Glomerular visceral epithelial cell (primary cell): ENCODE data around the gene SLC25A33.
"Not testable (repeated sequence)": the region's sequence is repeated elsewhere in the genome, so short reads cannot be mapped to it uniquely, and the experiment has no call there.

Experiments
- DNase-seq: peaks from one replicate; pipeline ENCODE4 v3.0.0-alpha.2; 2016; ENCODE audit errors: extremely low spot score

The SLC25A33 gene

DNA sequence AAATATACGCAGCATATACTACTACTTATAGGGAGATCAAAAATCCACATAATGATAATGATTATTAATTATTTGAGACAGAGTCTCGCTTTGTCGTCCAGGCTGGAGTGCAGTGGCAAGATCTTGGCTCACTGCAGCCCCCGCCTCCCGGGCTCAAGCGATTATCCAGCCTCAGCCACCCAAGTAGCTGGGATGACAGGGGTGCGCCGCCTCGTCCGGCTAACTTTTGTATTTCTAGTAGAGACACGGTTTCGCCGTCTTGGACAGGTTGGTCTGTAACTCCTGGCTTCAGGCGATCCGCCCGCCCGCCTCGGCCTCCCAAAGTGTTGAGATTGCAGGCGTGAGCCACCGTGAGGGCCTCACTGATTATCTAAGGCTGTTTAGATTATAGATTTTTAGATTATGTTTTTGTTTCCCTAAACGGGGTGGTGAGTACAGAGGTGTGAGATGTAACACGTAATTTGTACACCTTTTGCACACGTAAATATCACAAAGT lies 548 bp upstream of the SLC25A33 start:
- DNase-seq = no peak

GRCh38 chr1:9539829-9540550 lies 725 bp downstream of the SLC25A33 start:
- peak; percentile 65 for DNase-seq

DNA sequence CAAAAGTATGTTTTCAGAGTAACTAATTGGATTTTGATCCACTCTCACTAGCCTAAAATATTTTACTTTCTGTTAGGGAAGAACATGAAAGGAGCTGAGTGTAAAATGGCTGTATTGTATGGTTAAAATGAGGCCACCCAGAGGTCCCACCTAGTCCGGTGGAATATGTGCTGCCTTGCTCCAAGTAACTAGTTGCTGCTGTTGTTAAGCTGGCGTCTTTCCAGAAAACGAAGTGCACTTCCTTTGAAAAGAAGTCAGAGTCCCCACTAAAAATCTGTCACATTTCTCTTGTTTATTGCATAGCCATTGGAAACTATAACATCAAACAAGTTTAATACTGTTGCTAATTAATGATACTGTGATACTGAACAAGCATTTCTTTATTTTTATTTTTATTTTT lies 3.2 kb downstream of the SLC25A33 start:
- peak; percentile 37 for DNase-seq

GRCh38 chr1:9544926-9545325 lies 5.7 kb downstream of the SLC25A33 start:
- no peak for DNase-seq

DNA sequence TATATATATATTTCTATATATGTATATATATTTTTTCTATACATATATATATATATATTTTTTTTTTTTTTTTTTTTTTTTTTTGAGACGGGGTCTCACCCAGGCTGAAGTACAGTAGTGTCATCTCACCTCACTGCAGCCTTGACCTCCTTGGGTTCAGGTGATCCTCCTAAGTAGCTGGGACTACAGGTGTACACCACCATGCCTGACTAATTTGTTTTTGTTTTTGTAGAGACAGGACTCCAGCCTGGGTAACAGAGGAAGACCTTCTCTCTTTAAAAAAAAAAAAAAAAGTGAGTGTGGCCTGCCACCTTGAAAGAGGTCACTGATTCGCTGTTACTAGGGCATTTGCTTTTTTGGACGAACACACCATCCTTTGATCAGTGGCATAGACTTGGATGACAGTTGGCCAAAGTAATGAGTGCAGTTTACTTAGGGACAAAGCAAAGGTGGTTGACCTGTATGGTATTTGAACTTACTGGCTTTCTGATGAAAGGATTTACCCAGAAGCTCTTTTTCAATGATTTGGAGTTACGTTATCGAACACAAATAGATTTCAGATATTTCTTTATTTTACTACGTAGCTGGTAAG lies 10.8 kb downstream of the SLC25A33 start:
- DNase-seq = no peak

- no peak for DNase-seq
Measured at GRCh38 chr1:9551984-9552383, 12.7 kb downstream of the SLC25A33 start.

DNA sequence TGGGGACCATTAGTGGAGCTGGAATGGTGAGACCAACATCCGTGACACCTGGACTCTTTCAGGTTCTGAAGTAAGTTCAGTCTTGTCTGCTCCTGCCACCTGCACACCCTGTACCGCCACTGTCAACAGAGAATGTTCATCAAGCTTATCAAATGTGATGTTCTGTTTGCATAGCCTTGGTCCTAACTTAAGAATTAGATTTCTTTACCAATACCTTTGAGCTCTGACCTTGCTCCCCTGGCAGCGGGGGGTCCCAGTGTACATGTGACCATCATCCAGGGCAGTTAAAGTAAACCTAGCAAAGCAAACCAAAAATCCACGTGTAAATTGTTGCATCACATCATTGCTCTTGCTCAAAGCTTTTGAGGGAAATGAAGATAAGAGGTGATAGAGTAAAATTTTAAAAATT lies 14.5 kb downstream of the SLC25A33 start:
- DNase-seq = no peak

- DNase-seq = no peak
Measured at GRCh38 chr1:9555942-9556341, 16.7 kb downstream of the SLC25A33 start.

- no peak for DNase-seq
Measured at GRCh38 chr1:9557624-9558023, 18.4 kb downstream of the SLC25A33 start.

DNA sequence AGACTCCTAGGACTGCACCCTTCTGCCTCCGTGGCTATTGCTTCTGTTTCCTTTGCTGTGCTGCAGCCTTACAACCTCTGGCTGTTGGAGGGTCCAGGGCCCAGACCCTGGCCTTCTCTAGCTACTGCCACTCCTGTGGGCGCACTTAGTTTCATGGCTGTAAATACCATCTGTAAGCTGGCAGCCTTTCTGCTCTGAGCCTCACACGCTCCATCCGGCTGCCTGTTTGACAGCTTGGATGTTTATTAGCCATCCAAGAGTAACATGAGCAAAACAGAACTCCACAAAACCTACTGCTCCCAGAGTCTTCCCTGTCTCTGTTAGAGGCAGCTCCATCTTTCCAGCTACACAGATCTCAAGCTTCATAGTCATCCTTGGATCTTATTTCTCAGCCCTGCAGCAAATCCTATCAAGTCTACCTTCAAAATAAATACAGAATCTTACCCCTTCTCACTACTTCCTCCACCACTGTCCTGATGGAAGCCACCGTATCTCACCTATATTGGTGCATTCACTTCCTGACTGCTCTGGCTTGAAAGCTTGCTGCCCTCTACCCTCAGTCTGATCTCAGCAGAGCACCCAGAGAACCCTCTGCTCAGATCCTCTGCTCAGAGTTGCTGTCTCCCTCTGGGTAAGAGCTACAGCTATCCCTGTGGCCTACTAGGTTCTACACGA lies 19.1 kb downstream of the SLC25A33 start:
- no peak for DNase-seq

GRCh38 chr1:9558946-9559545 lies 19.8 kb downstream of the SLC25A33 start:
- DNase-seq = no peak

DNA sequence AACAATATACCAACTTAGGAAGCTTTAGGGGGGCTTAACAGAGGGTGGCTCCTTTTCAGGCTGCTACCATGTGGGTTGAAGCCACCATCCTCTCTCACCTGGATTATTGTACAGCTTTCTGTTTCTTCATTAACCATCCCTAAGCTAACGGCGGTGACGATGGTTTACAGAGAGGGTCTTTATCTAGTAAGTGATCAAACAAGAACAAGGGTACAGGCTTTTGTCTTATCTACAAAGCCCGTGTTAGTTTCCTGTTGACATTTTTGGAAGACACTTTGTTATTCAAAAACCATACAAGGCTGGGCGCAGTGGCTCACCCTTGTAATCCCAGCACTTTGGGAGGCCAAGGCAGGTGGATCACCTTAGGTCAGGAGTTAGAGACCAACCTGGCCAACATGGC lies 20.4 kb downstream of the SLC25A33 start:
- DNase-seq = no peak

GRCh38 chr1:9560090-9560489 lies 20.8 kb downstream of the SLC25A33 start:
- not testable (repeated sequence) for DNase-seq

DNA sequence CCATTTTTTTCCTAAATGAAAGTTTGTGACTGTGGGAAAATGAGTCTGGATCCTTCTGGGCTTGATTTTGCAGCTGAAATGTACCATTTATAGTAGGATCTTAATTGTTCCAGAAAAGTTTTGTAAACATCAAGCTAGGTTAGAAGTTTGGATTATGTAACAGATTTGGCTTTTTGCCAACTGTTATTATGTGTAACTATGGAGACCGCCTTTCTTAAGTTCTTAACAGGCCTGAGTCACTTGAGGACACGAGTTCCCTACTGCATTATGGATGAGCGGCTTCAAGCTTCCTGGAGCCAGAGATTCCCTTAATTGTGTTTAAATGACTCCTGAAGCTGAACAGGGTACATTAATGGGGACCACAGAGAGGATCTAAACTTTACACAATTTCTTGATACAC lies 22.2 kb downstream of the SLC25A33 start:
- peak; percentile 80 for DNase-seq

DNA sequence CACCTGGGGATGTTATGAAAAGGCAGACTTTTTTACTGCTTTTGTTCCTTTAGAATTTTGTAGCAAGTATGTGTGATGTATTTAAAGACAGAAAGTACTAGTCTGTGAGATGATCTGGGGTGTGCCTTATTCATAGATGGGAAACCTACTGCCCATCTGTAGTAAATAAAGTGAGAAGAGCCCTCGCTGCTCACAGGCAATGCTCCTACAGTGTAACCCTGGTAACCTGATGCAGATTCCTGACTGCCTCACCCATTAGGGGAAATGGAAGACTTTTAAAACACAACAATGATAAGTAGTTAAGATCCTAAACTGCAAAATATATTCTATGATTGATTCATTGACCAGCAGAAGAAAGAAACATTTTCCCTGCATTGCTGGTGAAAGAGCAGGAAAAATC lies 30.0 kb downstream of the SLC25A33 start:
- DNase-seq = no peak

DNA sequence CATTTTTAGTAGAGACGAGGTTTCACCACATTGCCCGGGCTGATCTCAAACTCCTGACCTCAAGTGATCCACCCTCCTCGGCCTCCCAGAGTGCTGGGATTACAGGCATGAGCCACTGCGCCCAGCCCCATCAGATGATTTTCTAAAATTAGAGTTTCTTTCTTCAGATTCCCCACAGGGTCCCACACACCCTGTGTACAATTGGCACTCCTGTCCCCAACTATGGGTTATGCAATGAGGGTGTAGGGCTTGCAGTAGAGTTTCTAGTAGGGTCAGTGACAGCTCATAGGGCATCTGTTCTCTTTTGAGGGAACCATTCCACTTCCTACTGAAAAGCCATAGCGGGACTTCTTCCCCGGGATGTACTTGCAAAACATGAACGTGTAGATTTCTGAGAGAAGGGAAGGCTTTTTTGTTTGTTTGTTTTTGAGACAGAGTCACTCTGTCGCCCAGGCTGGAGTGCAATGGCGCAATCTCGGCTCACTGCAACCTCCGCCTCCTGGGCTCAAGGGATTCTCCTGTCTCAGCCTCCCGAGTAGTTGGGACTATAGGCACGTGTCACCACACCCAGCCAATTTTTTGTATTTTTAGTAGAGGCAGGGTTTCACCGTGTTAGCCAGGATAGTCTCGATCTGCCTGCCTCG lies 31.7 kb downstream of the SLC25A33 start:
- not testable (repeated sequence) for DNase-seq

GRCh38 chr1:9573723-9574122 lies 34.5 kb downstream of the SLC25A33 start:
- DNase-seq = no peak

DNA sequence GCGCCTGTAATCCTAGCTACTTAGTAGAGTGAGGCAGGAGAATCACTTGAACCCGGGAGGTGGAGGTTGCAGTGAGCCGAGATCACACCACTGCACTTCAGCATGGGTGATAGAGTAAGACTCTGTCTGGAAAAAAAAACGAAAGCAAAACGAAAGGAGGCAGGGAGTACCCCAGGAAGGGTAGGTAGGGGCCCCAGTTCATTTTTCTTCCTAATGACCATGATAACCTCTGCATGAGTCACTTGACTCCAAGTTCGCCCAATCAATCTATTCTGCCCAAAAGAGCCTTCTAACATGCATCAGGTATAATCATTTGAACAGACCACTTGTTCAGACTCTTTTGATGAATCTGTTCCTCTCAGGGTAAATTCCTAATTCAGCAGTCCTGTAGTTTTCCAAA lies 36.2 kb downstream of the SLC25A33 start:
- DNase-seq = no peak

- no peak for DNase-seq
Measured at GRCh38 chr1:9576903-9577302, 37.6 kb downstream of the SLC25A33 start.

GRCh38 chr1:9577423-9577822 lies 38.2 kb downstream of the SLC25A33 start:
- DNase-seq = no peak

DNA sequence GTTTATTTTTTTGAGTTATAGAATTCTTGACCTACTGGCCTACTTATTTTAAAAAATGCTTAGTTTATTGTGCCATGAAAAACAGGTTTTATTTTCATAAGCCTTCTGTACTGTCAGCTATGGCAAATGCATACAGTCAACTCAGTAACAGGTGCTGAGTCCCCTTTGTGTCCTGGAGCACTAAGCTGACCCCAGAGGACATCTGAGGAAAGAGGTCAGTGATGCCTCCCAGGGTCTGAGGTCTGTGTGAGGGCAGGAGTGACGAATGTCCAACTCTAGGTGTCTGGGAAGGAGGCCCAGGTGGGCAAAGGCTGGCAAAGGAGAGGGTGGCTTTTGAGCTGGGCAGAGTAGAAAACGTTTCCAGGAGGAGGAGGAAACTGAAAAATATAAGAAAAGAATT lies 41.7 kb downstream of the SLC25A33 start:
- no peak for DNase-seq

- DNase-seq = no peak
Measured at GRCh38 chr1:9586147-9586766, 47.0 kb downstream of the SLC25A33 start.
